Type B pancreatic cell (in vitro differentiated cells): Measurements from ENCODE around the gene F5. TPM values are rescaled to one million over a fixed set of nuclear protein-coding genes. Genes with fewer than 3 reads are reported as not detected.
A peak's percentile ranks its signal among the peaks of the same experiment; 100 is the strongest.

Experiments
- DNase-seq: peaks from one replicate; pipeline ENCODE4 v3.0.0; 2021; ENCODE audit warnings: mixed read lengths; ENCODE audit not compliant: unreplicated experiment; ENCODE audit errors: extremely low spot score
- H3K27ac Mint-ChIP-seq: 2 replicates; pipeline ENCODE4 v1.8.0; 2021; ENCODE audit warnings: mild to moderate bottlenecking, mixed read lengths
- H3K27me3 Mint-ChIP-seq: 2 replicates; pipeline ENCODE4 v1.8.0; 2021; ENCODE audit warnings: mixed read lengths
- H3K36me3 Mint-ChIP-seq: 2 replicates; pipeline ENCODE4 v1.8.0; 2021; ENCODE audit warnings: mixed read lengths
- H3K4me1 Mint-ChIP-seq: one replicate; pipeline ENCODE4 v1.8.0; 2021; ENCODE audit warnings: mixed read lengths; ENCODE audit not compliant: unreplicated experiment
- H3K4me3 Mint-ChIP-seq: 2 replicates; pipeline ENCODE4 v1.8.0; 2021; ENCODE audit warnings: mild to moderate bottlenecking, mixed read lengths
- H3K9me3 Mint-ChIP-seq: 2 replicates; pipeline ENCODE4 v1.8.0; 2021; ENCODE audit warnings: mixed read lengths
- total RNA-seq: library from RNA; stranded (reverse); gene quantifications from 2 replicates; pipeline ENCODE4 v1.2.1, GENCODE V29; 2021; ENCODE audit warnings: low replicate concordance
- TF ChIP-seq, protein P1 (sequence below): fragments of 200-600 bp; sonication (generic); conservative IDR thresholded peaks from 2 replicates; pipeline ENCODE4 v1.5.0; 2021; ENCODE audit warnings: antibody characterized with exemption, mild to moderate bottlenecking

The F5 gene
- total RNA-seq, 1 donor from 2014 or later, result 5.5 TPM

DNA sequence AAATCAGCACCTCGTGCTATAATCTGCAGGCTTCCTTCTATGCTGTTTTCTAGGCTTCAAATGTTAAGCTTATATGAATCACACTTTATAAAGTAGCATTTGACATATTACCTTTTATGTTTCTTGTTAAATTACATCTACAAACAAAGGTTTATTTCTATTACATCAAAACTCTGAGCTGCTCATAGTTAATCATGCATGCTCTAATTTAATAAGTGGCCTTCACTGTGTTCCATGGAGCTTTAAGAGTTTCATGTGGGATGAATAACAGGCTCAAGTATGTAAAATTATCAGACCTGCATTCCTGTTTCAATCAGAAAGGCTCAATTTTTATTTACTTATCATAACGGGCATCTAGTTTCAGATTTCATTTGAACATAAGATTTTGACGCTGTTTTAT, 113.5 kb downstream of the F5 start:
- Mint-ChIP-seq H3K4me1 (peaks cover 4% of the 10 kb centered on the region), H3K27me3 (no peaks in the 10 kb centered on the region), H3K36me3 (peaks cover 37% of the 10 kb centered on the region), H3K9me3 (no peaks in the 10 kb centered on the region), H3K27ac (no peak overlapping the region), H3K4me3 (no peak overlapping the region)
- TF ChIP-seq, protein P1, sequence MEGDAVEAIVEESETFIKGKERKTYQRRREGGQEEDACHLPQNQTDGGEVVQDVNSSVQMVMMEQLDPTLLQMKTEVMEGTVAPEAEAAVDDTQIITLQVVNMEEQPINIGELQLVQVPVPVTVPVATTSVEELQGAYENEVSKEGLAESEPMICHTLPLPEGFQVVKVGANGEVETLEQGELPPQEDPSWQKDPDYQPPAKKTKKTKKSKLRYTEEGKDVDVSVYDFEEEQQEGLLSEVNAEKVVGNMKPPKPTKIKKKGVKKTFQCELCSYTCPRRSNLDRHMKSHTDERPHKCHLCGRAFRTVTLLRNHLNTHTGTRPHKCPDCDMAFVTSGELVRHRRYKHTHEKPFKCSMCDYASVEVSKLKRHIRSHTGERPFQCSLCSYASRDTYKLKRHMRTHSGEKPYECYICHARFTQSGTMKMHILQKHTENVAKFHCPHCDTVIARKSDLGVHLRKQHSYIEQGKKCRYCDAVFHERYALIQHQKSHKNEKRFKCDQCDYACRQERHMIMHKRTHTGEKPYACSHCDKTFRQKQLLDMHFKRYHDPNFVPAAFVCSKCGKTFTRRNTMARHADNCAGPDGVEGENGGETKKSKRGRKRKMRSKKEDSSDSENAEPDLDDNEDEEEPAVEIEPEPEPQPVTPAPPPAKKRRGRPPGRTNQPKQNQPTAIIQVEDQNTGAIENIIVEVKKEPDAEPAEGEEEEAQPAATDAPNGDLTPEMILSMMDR, result no peak
- no peak for DNase-seq

DNA sequence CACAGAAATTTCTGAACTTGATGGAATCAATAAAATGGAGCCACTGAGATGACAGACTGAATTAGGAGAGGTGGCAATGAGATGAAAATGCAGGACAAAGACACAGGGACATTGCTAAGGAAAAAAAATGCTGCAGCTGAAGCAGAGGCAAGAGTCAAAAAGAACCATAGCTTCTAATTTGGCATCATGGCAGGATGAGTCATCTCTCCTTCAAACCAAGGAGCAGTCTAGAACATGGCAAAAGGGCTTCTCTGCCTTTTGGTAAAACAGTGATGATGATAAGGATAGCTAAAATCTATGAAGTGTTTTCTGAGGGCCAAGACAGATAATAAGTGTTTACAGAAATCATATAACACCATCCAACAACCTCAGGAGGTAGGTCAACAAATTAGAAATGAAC, 117.3 kb downstream of the F5 start:
- no peak for DNase-seq
- H3K27ac Mint-ChIP-seq, result no peak overlapping the region
- H3K4me1 Mint-ChIP-seq, result no peaks in the 10 kb centered on the region
- H3K9me3 Mint-ChIP-seq, result no peaks in the 10 kb centered on the region
- no peak overlapping the region for H3K4me3 Mint-ChIP-seq
- TF ChIP-seq, protein P1, result no peak
- H3K27me3 Mint-ChIP-seq, result no peaks in the 10 kb centered on the region
- peaks cover 41% of the 10 kb centered on the region for H3K36me3 Mint-ChIP-seq

DNA sequence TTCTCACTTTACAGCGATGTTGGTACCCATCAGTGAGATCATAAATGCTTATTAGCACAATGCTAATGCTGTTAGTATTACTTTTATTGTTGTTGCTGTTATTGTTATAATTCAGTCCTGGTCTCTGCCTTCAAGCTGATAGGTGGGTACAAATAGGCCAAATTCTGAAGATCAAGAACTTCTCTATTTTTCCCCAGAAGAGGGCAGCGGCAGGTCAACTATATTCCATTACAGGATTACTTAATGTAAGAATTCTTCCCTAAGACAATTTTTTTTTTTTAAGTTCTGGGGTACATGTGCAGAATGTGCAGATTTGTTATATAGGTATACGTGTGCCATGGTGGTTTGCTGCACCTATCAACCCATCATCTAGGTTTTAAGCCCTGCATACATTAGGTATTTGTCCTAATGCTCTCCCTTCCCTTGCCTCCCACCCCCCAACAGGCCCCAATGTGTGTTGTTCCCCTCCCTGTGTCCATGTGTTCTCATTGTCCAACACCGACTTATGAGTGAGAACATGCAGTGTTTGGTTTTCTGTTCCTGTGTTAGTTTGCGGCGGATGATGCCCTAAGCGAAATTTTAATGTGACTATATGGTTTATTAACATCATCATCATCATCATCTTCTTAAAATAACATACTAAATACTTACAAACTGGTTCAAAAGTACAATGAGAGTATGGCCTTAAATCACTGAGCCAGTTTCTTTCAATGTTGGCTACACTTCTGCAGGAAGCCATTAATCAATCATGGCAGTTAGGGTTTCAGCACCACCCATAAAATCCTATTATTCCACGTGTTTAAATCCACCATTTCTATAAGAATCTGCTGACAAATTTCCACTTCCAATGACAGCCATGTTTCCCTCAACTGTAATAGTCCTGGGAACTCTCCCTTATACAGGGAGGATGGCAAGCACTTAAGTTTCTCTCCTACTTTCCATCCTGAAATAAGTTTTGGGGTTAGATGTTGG, 119.7 kb downstream of the F5 start:
- H3K4me1 Mint-ChIP-seq, result no peaks in the 10 kb centered on the region
- DNase-seq, result no peak
- H3K27ac Mint-ChIP-seq, result no peak overlapping the region
- no peaks in the 10 kb centered on the region for H3K9me3 Mint-ChIP-seq
- H3K36me3 Mint-ChIP-seq, result peaks cover 43% of the 10 kb centered on the region
- TF ChIP-seq, protein P1, result peak; percentile 64
- H3K4me3 Mint-ChIP-seq, result no peak overlapping the region
- H3K27me3 Mint-ChIP-seq, result no peaks in the 10 kb centered on the region

DNA sequence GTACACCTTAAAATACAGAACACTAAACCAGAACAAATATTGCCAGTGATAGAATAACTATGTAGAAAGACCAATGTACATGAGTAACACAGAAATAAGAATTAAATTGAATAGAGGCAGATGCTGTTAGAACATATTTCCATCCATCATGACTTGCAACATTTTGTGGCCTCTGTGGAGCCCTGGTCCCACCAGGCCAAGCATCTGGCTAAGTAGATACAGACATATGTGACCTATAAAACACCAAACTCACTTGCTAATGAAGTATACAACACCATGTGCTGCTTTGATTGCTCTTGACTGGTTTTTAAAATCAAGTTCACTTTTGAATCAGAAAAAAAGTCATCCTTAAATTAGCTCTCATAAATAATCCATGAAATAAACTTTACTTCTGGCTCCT, 121.0 kb downstream of the F5 start:
- no peaks in the 10 kb centered on the region for H3K9me3 Mint-ChIP-seq
- no peak overlapping the region for H3K4me3 Mint-ChIP-seq
- TF ChIP-seq, protein P1, result no peak
- no peak overlapping the region for H3K27ac Mint-ChIP-seq
- no peak for DNase-seq
- H3K4me1 Mint-ChIP-seq, result no peaks in the 10 kb centered on the region
- H3K36me3 Mint-ChIP-seq, result peaks cover 49% of the 10 kb centered on the region
- no peaks in the 10 kb centered on the region for H3K27me3 Mint-ChIP-seq

Other genes starting within 250 kb of the F5 start
- 13.5 and 25.9 TPM in 2 replicates for gene NME7, start 218.7 kb downstream of the F5 start, total RNA-seq
- gene BLZF1, start 218.3 kb downstream of the F5 start, total RNA-seq, result 20.3 and 21.7 TPM in 2 replicates
- gene CCDC181, start 159.0 kb downstream of the F5 start, total RNA-seq, result 0.90 and 3.5 TPM in 2 replicates
- 19.4 and 28.1 TPM in 2 replicates for gene SLC19A2, start 100.5 kb downstream of the F5 start, total RNA-seq
- 0.31 TPM in 1 of 2 replicates, not detected in the other for gene SELP, start 43.6 kb upstream of the F5 start, total RNA-seq
- 0.17 TPM in 1 of 2 replicates, not detected in the other for gene SELL, start 125.1 kb upstream of the F5 start, total RNA-seq
- 0.12 TPM in 1 of 2 replicates, not detected in the other for gene SELE, start 147.6 kb upstream of the F5 start, total RNA-seq
- 10.2 and 11.0 TPM in 2 replicates for gene METTL18, start 208.4 kb upstream of the F5 start, total RNA-seq